ENCODE measurements around the gene SRCAP.
"Not testable (repeated sequence)": the region's sequence is repeated elsewhere in the genome, so short reads cannot be mapped to it uniquely, and the experiment has no call there.

Gene SRCAP

GRCh38 chr16:30699615-30700099, 686 bp downstream of the SRCAP start:
- DNase-seq = no peak

- no peak for DNase-seq
These were observed 1.5 kb downstream of the SRCAP start for GRCh38 chr16:30700491-30700890.

GRCh38 chr16:30700971-30701370, 2.0 kb downstream of the SRCAP start:
- no peak for DNase-seq

- DNase-seq = not testable (repeated sequence)
These were observed 4.1 kb downstream of the SRCAP start for GRCh38 chr16:30703071-30703470.

GRCh38 chr16:30703971-30704370, 5.0 kb downstream of the SRCAP start:
- DNase-seq = no peak

- no peak for DNase-seq
These were observed 7.1 kb downstream of the SRCAP start for GRCh38 chr16:30706046-30706445.

- DNase-seq = no peak
These were observed 12.0 kb downstream of the SRCAP start for GRCh38 chr16:30710971-30711370.

- no peak for DNase-seq
These were observed 12.7 kb downstream of the SRCAP start for GRCh38 chr16:30711712-30712111.

GRCh38 chr16:30715750-30716445, 16.9 kb downstream of the SRCAP start:
- no peak for DNase-seq

- no peak for DNase-seq
These were observed 21.1 kb downstream of the SRCAP start for GRCh38 chr16:30720086-30720485.

- no peak for DNase-seq
These were observed 21.7 kb downstream of the SRCAP start for GRCh38 chr16:30720694-30721093.

GRCh38 chr16:30721167-30721566, 22.2 kb downstream of the SRCAP start:
- DNase-seq = no peak

- no peak for DNase-seq
These were observed 22.6 kb downstream of the SRCAP start for GRCh38 chr16:30721606-30722005.

GRCh38 chr16:30722443-30722842, 23.5 kb downstream of the SRCAP start:
- DNase-seq = no peak

- no peak for DNase-seq
These were observed 23.9 kb downstream of the SRCAP start for GRCh38 chr16:30722916-30723315.

- DNase-seq = no peak
These were observed 24.9 kb downstream of the SRCAP start for GRCh38 chr16:30723725-30724355.

GRCh38 chr16:30724641-30725417, 25.9 kb downstream of the SRCAP start:
- no peak for DNase-seq

- no peak for DNase-seq
These were observed 26.4 kb downstream of the SRCAP start for GRCh38 chr16:30725418-30725792.

GRCh38 chr16:30728321-30728720, 29.4 kb downstream of the SRCAP start:
- no peak for DNase-seq

- DNase-seq = no peak
These were observed 30.1 kb downstream of the SRCAP start for GRCh38 chr16:30728899-30729672.

GRCh38 chr16:30731411-30731810, 32.4 kb downstream of the SRCAP start:
- no peak for DNase-seq

GRCh38 chr16:30736995-30737793, 38.2 kb downstream of the SRCAP start:
- no peak for DNase-seq
